Esophagus squamous epithelium (tissue), 5 donors: ENCODE data around the gene RCSD1. TPM values are rescaled to one million over a fixed set of nuclear protein-coding genes. Genes with fewer than 3 reads are reported as not detected.

Source experiments
- DNase-seq: peaks from one replicate; lab custom pipeline; 2025; lab: John Stamatoyannopoulos, UW
- H3K27ac ChIP-seq, 4 donors: fragments of 200-600 bp; sonication (generic); one replicate each; pipeline ENCODE4 v1.5.1; 2016 to 2019; ENCODE audit warnings: mild to moderate bottlenecking in 1 of 4
- H3K27me3 ChIP-seq, 4 donors: fragments of 200-600 bp; sonication (generic); 1 replicate in 3 of 4; 2 replicates in 1 of 4; pipeline versions ENCODE4 v1.5.1 to v1.6.0; 2017 to 2021; ENCODE audit warnings: antibody characterized with exemption in 1 of 4
- H3K36me3 ChIP-seq, 3 donors: fragments of 200-600 bp; sonication (generic); one replicate each; pipeline ENCODE4 v1.5.1; 2016 to 2019
- H3K4me1 ChIP-seq, 3 donors: fragments of 200-600 bp; sonication (generic); one replicate each; pipeline ENCODE4 v1.5.1; 2017 to 2019
- H3K4me3 ChIP-seq, 4 donors: fragments of 200-600 bp; sonication (generic); 1 replicate in 3 of 4; 2 replicates in 1 of 4; pipeline ENCODE4 v1.5.1; 2016 to 2019; ENCODE audit warnings: mild to moderate bottlenecking in 2 of 4, moderate library complexity in 1 of 4
- H3K9me3 ChIP-seq, 3 donors: fragments of 200-600 bp; sonication (generic); one replicate each; pipeline ENCODE4 v1.5.1; 2016 to 2019
- POLR2A ChIP-seq, 4 donors: fragments of 450-650 bp; IDR thresholded peaks; one replicate each; pipeline ENCODE4 v1.6.1; 2017; ENCODE audit warnings: antibody characterized with exemption in 4 of 4, mild to moderate bottlenecking in 4 of 4, moderate library complexity in 3 of 4
- WGBS, 2 donors: methylation state at CpG; one replicate each; pipeline ENCODE4 v1.1.5; 2018; 5-methylcytosine and 5-hydroxymethylcytosine counted together
- intact Hi-C: fragments of 100-400 bp; cut with DNase I; formaldehyde crosslinking; loops from one replicate; pipeline ENCODE4 v1.15.0; 2022
- total RNA-seq, 4 donors: library from RNA; depleted of rRNA; stranded (reverse); fragments of >200 nt; gene quantifications; one replicate each; pipeline ENCODE4 v1.1.0, GENCODE V29; 2016
- TF ChIP-seq, protein P1 (sequence below), 6 experiments: fragments of 450-650 bp in 4 of 6; fragments of 200-600 bp in 2 of 6; sonication (generic) in 2 of 6; IDR thresholded peaks; one replicate each; pipeline ENCODE4 v1.5.1; 2016 to 2019; ENCODE audit warnings: antibody characterized with exemption in 6 of 6, mild to moderate bottlenecking in 4 of 6, moderate library complexity in 4 of 6
- donor health status: DM: yes; HTN: yes; CAD: no.

Gene RCSD1
- total RNA-seq, 4 donors from 2014 or later = 1.2 to 17.7 (median 3.4) TPM

DNA sequence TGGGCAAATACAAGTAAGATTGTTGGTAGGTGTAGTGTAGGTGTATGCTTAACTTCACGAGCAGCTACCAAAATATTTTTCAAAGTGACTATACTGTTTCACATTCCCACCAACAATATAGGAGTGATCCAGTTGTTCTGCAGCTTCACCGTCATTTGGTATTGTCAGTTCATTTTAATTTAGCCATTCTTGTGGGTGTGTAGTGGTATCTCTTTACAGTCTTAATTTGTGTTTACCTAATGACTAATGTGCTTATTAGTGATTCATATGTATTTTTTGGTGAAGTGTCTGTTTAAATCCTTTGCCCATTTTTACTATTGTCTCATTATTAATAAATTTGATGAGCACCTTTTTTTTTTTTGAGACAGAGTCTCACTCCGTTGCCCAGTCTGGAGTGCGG, 35.4 kb downstream of the RCSD1 start:
- Histone ChIP-seq H3K9me3 (no peaks in the 10 kb centered on the region), H3K27ac (peak overlapping the region in 1 of 4 donors; percentile 17), H3K4me3 (no peak overlapping the region), H3K27me3 (no peaks in the 10 kb centered on the region), H3K4me1 (peaks cover 29 to 92% (median 62%) of the 10 kb centered on the region in 3 donors), H3K36me3 (no peaks in the 10 kb centered on the region)
- TF ChIP-seq, protein P1, sequence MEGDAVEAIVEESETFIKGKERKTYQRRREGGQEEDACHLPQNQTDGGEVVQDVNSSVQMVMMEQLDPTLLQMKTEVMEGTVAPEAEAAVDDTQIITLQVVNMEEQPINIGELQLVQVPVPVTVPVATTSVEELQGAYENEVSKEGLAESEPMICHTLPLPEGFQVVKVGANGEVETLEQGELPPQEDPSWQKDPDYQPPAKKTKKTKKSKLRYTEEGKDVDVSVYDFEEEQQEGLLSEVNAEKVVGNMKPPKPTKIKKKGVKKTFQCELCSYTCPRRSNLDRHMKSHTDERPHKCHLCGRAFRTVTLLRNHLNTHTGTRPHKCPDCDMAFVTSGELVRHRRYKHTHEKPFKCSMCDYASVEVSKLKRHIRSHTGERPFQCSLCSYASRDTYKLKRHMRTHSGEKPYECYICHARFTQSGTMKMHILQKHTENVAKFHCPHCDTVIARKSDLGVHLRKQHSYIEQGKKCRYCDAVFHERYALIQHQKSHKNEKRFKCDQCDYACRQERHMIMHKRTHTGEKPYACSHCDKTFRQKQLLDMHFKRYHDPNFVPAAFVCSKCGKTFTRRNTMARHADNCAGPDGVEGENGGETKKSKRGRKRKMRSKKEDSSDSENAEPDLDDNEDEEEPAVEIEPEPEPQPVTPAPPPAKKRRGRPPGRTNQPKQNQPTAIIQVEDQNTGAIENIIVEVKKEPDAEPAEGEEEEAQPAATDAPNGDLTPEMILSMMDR (IDR thresholded peaks at IDR 0.05) = no peak
- TF ChIP-seq POLR2A (IDR thresholded peaks at IDR 0.05) = no peak
- intact Hi-C loops = no loop called here
- WGBS, 2 donors = 58 to 76% methylated on average over 4 of the region's 4 CpGs
- no peak for DNase-seq

DNA sequence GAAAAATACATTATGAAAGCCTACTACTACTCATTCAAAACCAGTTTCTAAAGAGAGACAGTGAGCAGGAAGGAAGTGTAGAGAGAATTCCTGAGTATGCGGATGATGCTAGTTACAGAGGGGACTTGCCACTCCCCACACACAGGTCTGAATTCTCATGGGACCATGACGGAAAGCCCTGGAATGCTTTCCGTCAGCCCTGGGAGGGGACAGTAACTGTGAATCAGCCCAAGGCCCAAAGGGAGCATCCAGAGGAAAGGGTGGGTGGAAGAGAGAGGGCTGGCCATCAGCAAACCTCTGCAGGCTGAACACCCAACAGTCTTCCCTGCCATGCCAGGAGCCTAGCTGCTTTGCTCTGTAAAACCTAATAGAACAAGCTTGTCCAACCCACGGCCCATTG, 36.4 kb downstream of the RCSD1 start:
- Histone ChIP-seq H3K27me3 (no peaks in the 10 kb centered on the region), H3K36me3 (no peaks in the 10 kb centered on the region), H3K4me1 (peaks cover 25 to 92% (median 67%) of the 10 kb centered on the region in 3 donors), H3K4me3 (no peak overlapping the region), H3K27ac (no peak overlapping the region), H3K9me3 (no peaks in the 10 kb centered on the region)
- TF ChIP-seq, protein P1 (IDR thresholded peaks at IDR 0.05) = no peak
- TF ChIP-seq POLR2A (IDR thresholded peaks at IDR 0.05) = no peak
- WGBS, 2 donors = 78 to 89% methylated on average over 4 of the region's 4 CpGs
- DNase-seq = no peak
- intact Hi-C loops = no loop called here

DNA sequence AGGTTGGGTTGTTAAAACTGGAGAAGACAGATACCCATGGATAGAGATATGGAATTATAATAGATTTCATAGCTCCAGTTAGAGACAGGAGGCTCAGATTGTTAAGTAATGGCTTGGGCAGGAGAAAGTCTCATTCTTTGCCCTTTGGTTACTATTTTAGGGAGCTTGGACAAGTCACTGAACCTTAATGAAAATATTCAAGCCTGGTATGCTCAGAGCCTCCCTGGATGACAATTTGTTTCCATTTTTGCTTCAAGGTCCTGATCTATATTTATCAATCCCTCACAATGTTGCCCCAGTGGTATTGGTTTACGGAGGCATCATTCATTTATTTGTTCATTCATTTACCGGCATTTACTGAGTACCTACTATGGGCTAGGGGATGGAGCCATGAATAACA, 37.5 kb downstream of the RCSD1 start:
- Histone ChIP-seq H3K27me3 (no peaks in the 10 kb centered on the region), H3K9me3 (no peaks in the 10 kb centered on the region), H3K4me3 (no peak overlapping the region), H3K27ac (no peak overlapping the region), H3K4me1 (peaks cover 17 to 91% (median 60%) of the 10 kb centered on the region in 3 donors), H3K36me3 (no peaks in the 10 kb centered on the region)
- intact Hi-C loops = no loop called here
- 93 to 95% methylated on average over 2 of the region's 2 CpGs for WGBS, 2 donors
- TF ChIP-seq POLR2A (IDR thresholded peaks at IDR 0.05) = no peak
- TF ChIP-seq, protein P1 (IDR thresholded peaks at IDR 0.05) = no peak
- no peak for DNase-seq

DNA sequence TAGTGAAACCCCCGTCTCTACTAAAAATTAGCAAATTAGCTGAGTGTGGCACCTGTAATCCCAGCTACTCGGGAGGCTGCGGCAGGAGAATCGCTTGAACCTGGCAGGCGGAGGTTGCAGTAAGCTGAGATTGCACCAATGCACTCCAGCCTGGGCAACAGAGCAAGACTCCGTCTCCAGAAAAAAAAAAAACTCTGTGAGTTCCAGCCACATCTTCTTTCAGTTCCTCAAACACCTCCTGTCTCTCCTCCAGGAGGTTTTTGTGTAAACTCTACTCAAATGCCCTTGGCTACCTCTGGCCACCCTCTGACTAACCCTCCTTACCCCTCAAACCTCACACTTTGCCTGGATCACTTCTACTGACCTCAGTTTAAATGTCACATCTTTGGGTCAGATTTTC, 38.1 kb downstream of the RCSD1 start:
- Histone ChIP-seq H3K36me3 (no peaks in the 10 kb centered on the region), H3K27me3 (no peaks in the 10 kb centered on the region), H3K27ac (no peak overlapping the region), H3K4me3 (no peak overlapping the region), H3K4me1 (peaks cover 11 to 85% (median 55%) of the 10 kb centered on the region in 3 donors), H3K9me3 (no peaks in the 10 kb centered on the region)
- TF ChIP-seq, protein P1 (IDR thresholded peaks at IDR 0.05) = no peak
- TF ChIP-seq POLR2A (IDR thresholded peaks at IDR 0.05) = no peak
- intact Hi-C loops = no loop called here
- WGBS, 2 donors = 89 to 98% methylated on average over 6 of the region's 6 CpGs
- no peak for DNase-seq

DNA sequence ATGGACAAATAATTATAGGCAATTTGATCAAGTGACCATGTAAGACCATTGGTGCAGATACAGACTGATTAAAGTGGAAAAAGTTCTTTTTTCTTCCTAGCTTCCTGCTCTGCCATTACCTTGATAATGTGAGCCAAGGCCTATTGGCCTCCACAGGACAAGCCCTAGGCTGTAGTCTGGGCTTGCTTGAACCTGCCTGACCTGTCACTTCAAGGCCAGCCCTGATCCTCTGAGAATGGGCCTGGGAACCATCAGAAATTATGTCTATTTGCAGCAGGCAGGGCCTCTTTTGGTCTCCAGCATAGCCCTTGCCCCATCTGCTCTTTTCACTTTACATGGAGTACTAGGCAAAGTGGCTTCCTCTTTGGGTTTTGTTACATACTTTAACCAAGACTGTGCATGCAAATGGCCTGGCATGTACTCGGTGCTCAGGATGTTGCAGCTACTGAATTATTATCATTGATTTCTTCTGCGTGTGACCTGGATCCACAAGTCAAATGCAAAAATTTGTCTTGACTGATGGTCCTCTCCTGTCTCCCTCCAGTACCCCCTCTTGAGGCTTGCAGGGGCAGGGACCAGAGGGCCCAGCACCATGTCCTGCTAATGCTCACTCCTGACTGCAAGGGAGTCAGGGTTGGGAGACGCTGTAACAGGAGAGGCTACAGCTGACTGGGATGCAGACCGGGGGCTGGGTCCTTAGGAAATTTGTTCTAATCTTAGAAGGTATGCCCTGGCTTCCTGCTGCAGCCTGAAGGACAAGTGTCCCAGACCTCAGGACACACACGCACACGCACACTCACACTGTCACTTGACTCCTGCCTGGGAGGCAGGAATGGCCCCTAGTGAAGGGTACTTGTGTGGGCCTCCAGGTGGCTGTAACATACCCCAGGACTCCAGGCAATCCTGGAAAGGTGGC, 39.4 kb downstream of the RCSD1 start:
- H3K27ac ChIP-seq = no peak overlapping the region
- peaks cover 0 to 71% (median 41%) of the 10 kb centered on the region in 3 donors for H3K4me1 ChIP-seq
- no peak for TF ChIP-seq POLR2A (IDR thresholded peaks at IDR 0.05)
- TF ChIP-seq, protein P1 (IDR thresholded peaks at IDR 0.05) = no peak
- no peak for DNase-seq
- H3K4me3 ChIP-seq = no peak overlapping the region
- no peaks in the 10 kb centered on the region for H3K9me3 ChIP-seq
- WGBS, 2 donors = 67 to 82% methylated on average over 2 of the region's 6 CpGs
- intact Hi-C loops = no loop called here
- H3K27me3 ChIP-seq = no peaks in the 10 kb centered on the region
- no peaks in the 10 kb centered on the region for H3K36me3 ChIP-seq
